C4-2B (cell line): ENCODE measurements around the gene HIF1A.

ENCODE experiments used
- ZFX ChIP-seq: fragments of 450-650 bp; IDR thresholded peaks from 2 replicates; pipeline ENCODE4 v1.6.1; 2017
- TF ChIP-seq, protein P1 (sequence below): fragments of 450-650 bp; conservative IDR thresholded peaks from 2 replicates; pipeline ENCODE4 v1.5.1; 2017; ENCODE audit warnings: mild to moderate bottlenecking

DNA sequence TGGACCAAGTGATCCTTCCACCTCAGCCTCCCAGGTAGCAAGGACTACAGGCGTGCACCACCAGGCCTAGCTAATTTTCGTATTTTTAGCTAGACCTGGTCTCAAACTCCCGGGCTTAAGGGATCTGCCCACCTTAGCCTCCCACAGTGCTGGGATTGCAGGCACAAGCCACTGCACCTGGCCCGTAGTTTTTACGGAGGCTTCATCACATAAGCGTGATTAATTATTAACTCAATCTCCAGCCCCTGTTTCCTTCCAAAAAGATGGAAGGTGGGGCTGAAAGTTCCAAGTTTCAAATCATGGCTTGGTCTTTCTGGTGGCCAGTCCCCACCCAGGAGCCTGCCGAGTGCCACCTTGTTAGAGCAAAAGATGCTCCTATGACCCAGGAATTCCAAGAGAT, 22.5 kb upstream of the HIF1A start:
- TF ChIP-seq, protein P1, sequence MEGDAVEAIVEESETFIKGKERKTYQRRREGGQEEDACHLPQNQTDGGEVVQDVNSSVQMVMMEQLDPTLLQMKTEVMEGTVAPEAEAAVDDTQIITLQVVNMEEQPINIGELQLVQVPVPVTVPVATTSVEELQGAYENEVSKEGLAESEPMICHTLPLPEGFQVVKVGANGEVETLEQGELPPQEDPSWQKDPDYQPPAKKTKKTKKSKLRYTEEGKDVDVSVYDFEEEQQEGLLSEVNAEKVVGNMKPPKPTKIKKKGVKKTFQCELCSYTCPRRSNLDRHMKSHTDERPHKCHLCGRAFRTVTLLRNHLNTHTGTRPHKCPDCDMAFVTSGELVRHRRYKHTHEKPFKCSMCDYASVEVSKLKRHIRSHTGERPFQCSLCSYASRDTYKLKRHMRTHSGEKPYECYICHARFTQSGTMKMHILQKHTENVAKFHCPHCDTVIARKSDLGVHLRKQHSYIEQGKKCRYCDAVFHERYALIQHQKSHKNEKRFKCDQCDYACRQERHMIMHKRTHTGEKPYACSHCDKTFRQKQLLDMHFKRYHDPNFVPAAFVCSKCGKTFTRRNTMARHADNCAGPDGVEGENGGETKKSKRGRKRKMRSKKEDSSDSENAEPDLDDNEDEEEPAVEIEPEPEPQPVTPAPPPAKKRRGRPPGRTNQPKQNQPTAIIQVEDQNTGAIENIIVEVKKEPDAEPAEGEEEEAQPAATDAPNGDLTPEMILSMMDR = no peak
- TF ChIP-seq ZFX = no peak
